GM23338 (cell line): ENCODE results near the gene GPR42. TPM values are rescaled to one million over a fixed set of nuclear protein-coding genes. Genes with fewer than 3 reads are reported as not detected.

Source experiments
- ATAC-seq: fragments of 200-7000 bp; cut with Tn5 transposase; 3 replicates; pipeline ENCODE4 v1.9.1; 2020
- DNase-seq: peaks from one replicate; pipeline ENCODE4 v3.0.0-alpha.2; 2015; ENCODE audit warnings: low spot score
- H2AFZ ChIP-seq: fragments of 200-600 bp; sonication (generic); 2 replicates; pipeline ENCODE4 v1.8.0; 2016; ENCODE audit warnings: antibody characterized with exemption, mild to moderate bottlenecking, moderate library complexity
- H3F3A ChIP-seq: fragments of 200-600 bp; sonication (generic); replicated peaks from 2 replicates; pipeline ENCODE4 v1.8.0; 2017; ENCODE audit warnings: antibody characterized with exemption, mixed run types, low read depth
- H3K27ac ChIP-seq: fragments of 200-600 bp; sonication (generic); 2 replicates; pipeline ENCODE4 v1.6.1; 2016; ENCODE audit warnings: low read depth
- H3K27me3 ChIP-seq: fragments of 200-600 bp; sonication (generic); 2 replicates; pipeline ENCODE4 v1.8.0; 2016; ENCODE audit warnings: mild to moderate bottlenecking, mixed run types, moderate library complexity; ENCODE audit not compliant: insufficient read depth
- H3K36me3 ChIP-seq: fragments of 200-600 bp; sonication (generic); 2 replicates; pipeline ENCODE4 v1.8.0; 2016; ENCODE audit warnings: mild to moderate bottlenecking; ENCODE audit not compliant: insufficient read depth
- H3K4me1 ChIP-seq: fragments of 200-600 bp; sonication (generic); 2 replicates; pipeline ENCODE4 v1.8.0; 2016; ENCODE audit warnings: mild to moderate bottlenecking, moderate library complexity; ENCODE audit not compliant: insufficient read depth
- H3K4me2 ChIP-seq: fragments of 200-600 bp; sonication (generic); 2 replicates; pipeline ENCODE4 v1.7.1; 2017; ENCODE audit warnings: mixed run types
- H3K4me3 ChIP-seq: fragments of 200-600 bp; sonication (generic); 2 replicates; pipeline ENCODE4 v1.6.1; 2016; ENCODE audit warnings: mixed run types
- H3K79me2 ChIP-seq: fragments of 200-600 bp; sonication (generic); replicated peaks from 2 replicates; pipeline ENCODE4 v1.8.0; 2017; ENCODE audit warnings: mild to moderate bottlenecking; ENCODE audit not compliant: insufficient read depth
- H3K9me2 ChIP-seq: fragments of 200-600 bp; sonication (generic); 2 replicates; pipeline ENCODE4 v1.8.0; 2017; ENCODE audit not compliant: insufficient read depth
- H4K20me1 ChIP-seq: fragments of 200-600 bp; sonication (generic); replicated peaks from 2 replicates; pipeline ENCODE4 v1.8.0; 2017; ENCODE audit warnings: mild to moderate bottlenecking; ENCODE audit not compliant: insufficient read depth
- H3K27ac Mint-ChIP-seq: 2 replicates; pipeline ENCODE4 v1.8.0; 2020; ENCODE audit warnings: inconsistent platforms, mild to moderate bottlenecking, moderate library complexity, mixed read lengths
- H3K27me3 Mint-ChIP-seq: 3 replicates; pipeline ENCODE4 v1.8.0; 2022; ENCODE audit warnings: low read depth, mild to moderate bottlenecking, moderate library complexity, mixed read lengths, inconsistent platforms; ENCODE audit not compliant: insufficient read depth, poor library complexity
- H3K36me3 Mint-ChIP-seq: 3 replicates; pipeline ENCODE4 v1.8.0; 2021; ENCODE audit warnings: low read depth, mild to moderate bottlenecking, inconsistent platforms, moderate library complexity, mixed read lengths
- H3K4me1 Mint-ChIP-seq: 3 replicates; pipeline ENCODE4 v1.8.0; 2020; ENCODE audit warnings: mild to moderate bottlenecking, inconsistent platforms, mixed read lengths
- H3K4me3 Mint-ChIP-seq: 3 replicates; pipeline ENCODE4 v1.8.0; 2021; ENCODE audit warnings: moderate library complexity, mild to moderate bottlenecking, inconsistent platforms, mixed read lengths
- H3K9me3 Mint-ChIP-seq: 3 replicates; pipeline ENCODE4 v1.8.0; 2020; ENCODE audit warnings: moderate library complexity, mild to moderate bottlenecking, inconsistent platforms, mixed read lengths
- CREB1 ChIP-seq: fragments of 250-450 bp; sonication (Bioruptor Pico); IDR thresholded peaks from 2 replicates; pipeline ENCODE4 v1.5.0; 2020; ENCODE audit warnings: low read depth, mild to moderate bottlenecking, moderate library complexity
- JUNB ChIP-seq: IDR thresholded peaks from one replicate; pipeline ENCODE4 v1.6.1; 2016; ENCODE audit warnings: antibody characterized with exemption; ENCODE audit not compliant: unreplicated experiment
- NANOG ChIP-seq: IDR thresholded peaks from 2 replicates; pipeline ENCODE4 v1.6.1; 2016; ENCODE audit warnings: antibody characterized with exemption, borderline replicate concordance
- STAT1 ChIP-seq: IDR thresholded peaks from one replicate; pipeline ENCODE4 v1.6.1; 2016; ENCODE audit warnings: antibody characterized with exemption; ENCODE audit not compliant: unreplicated experiment
- ZNF114 ChIP-seq: fragments of 250-450 bp; sonication (Bioruptor Pico); IDR thresholded peaks from 2 replicates; pipeline ENCODE4 v1.5.0; 2020; ENCODE audit warnings: mild to moderate bottlenecking, moderate library complexity
- ZNF331 ChIP-seq: fragments of 250-450 bp; sonication (Bioruptor Pico); IDR thresholded peaks from 2 replicates; pipeline ENCODE4 v1.5.0; 2020; ENCODE audit warnings: low read depth, mild to moderate bottlenecking, moderate library complexity
- ZNF462 ChIP-seq: fragments of 250-450 bp; sonication (Bioruptor Pico); IDR thresholded peaks from 2 replicates; pipeline ENCODE4 v1.5.0; 2020; ENCODE audit warnings: mild to moderate bottlenecking, moderate library complexity
- polyA plus RNA-seq: library from polyadenylated mRNA; unstranded; fragments of >200 nt; fragmentation: Nextera tagmentation; extraction: Ambion mirVana; gene quantifications from 2 replicates; pipeline ENCODE4 v1.2.1, GENCODE V29; 2016
- total RNA-seq: library from RNA; depleted of rRNA; stranded (reverse); fragments of >200 nt; shearing (Covaris generic); gene quantifications from 2 replicates; pipeline ENCODE4 v1.2.3, GENCODE V29; 2014
- TF ChIP-seq, protein P1 (sequence below), 2 experiments: fragments of 200-600 bp in 1 of 2; sonication (generic) in 1 of 2; conservative IDR thresholded peaks; 2 replicates each; pipeline versions ENCODE4 v1.5.1 to v1.6.1; 2016 to 2017; ENCODE audit warnings: antibody characterized with exemption in 2 of 2, low read depth in 2 of 2, mild to moderate bottlenecking in 2 of 2, moderate library complexity in 1 of 2

Gene GPR42
- total and polyA plus RNA-seq, 2 experiments from 2014 or later, result not detected

GRCh38 chr19:35341565-35342225 lies 29.2 kb upstream of the GPR42 start (continued):
- TF ChIP-seq ZNF462 (CRISPR knock-in tag) (no peak), CREB1 (CRISPR knock-in tag) (no peak), ZNF114 (no peak), STAT1 (no peak), ZNF331 (CRISPR knock-in tag) (no peak), NANOG (no peak)
- TF ChIP-seq, protein P1, sequence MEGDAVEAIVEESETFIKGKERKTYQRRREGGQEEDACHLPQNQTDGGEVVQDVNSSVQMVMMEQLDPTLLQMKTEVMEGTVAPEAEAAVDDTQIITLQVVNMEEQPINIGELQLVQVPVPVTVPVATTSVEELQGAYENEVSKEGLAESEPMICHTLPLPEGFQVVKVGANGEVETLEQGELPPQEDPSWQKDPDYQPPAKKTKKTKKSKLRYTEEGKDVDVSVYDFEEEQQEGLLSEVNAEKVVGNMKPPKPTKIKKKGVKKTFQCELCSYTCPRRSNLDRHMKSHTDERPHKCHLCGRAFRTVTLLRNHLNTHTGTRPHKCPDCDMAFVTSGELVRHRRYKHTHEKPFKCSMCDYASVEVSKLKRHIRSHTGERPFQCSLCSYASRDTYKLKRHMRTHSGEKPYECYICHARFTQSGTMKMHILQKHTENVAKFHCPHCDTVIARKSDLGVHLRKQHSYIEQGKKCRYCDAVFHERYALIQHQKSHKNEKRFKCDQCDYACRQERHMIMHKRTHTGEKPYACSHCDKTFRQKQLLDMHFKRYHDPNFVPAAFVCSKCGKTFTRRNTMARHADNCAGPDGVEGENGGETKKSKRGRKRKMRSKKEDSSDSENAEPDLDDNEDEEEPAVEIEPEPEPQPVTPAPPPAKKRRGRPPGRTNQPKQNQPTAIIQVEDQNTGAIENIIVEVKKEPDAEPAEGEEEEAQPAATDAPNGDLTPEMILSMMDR (conservative IDR thresholded peaks at IDR 0.05; ENCODE audit: low read depth in 2 of 2), result no peak

- H3K27ac Mint-ChIP-seq, result no peak overlapping the region
- H3K9me3 Mint-ChIP-seq, result no peaks in the 10 kb centered on the region
- no peaks in the 10 kb centered on the region for H3K9me2 ChIP-seq
- H3F3A ChIP-seq, result no peaks in the 10 kb centered on the region
- no peaks in the 10 kb centered on the region for H3K27me3 ChIP-seq
- no peak overlapping the region for H3K4me3 Mint-ChIP-seq
- H3K79me2 ChIP-seq, result no peaks in the 10 kb centered on the region
- H3K4me2 ChIP-seq, result no peak overlapping the region
- H2AFZ ChIP-seq, result no peak overlapping the region
- H3K27ac ChIP-seq, result no peak overlapping the region
- peaks cover 5% of the 10 kb centered on the region for H3K27me3 Mint-ChIP-seq
- H3K4me1 ChIP-seq, result no peaks in the 10 kb centered on the region
- no peak overlapping the region for H3K4me3 ChIP-seq
- no peaks in the 10 kb centered on the region for H3K36me3 Mint-ChIP-seq
- 0 out of 3 replicates have a peak, but pooled peaks cover 8% of the 10 kb centered on the region for H3K4me1 Mint-ChIP-seq
- ATAC-seq (peak; percentile 88), DNase-seq (peak; percentile 32)
- no peaks in the 10 kb centered on the region for H4K20me1 ChIP-seq
- no peaks in the 10 kb centered on the region for H3K36me3 ChIP-seq
- no peak for TF ChIP-seq CREB1 (CRISPR knock-in tag)
- TF ChIP-seq STAT1, result no peak
- TF ChIP-seq JUNB, result no peak
- TF ChIP-seq, protein P1 (conservative IDR thresholded peaks at IDR 0.05; ENCODE audit: low read depth in 2 of 2), result no peak
- no peak for TF ChIP-seq NANOG
- TF ChIP-seq ZNF114, result no peak
Measured at GRCh38 chr19:35342430-35342829, 28.4 kb upstream of the GPR42 start.
